ENCODE results near the gene DTNB.

DNA sequence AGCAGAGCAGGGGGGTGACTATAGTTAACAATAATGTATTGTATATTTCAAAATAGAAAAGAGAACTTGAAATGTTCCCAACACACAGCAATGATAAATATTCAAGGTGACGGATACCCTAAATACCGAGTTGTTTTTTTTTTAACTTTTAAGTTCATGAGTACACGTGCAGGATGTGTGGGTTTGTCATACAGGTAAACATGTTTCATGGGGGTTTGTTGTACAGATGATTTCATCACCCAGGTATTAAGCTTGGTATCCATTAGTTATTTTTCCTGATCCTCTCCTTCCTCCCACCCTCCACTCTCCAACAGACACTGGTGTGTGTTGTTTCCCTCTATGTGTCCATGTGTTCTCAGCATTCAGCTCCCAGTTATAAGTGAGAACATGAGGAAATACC lies 167.2 kb downstream of the DTNB start:
- no peak for TF ChIP-seq POLR2A (IDR thresholded peaks at IDR 0.05)
- TF ChIP-seq, protein P1, sequence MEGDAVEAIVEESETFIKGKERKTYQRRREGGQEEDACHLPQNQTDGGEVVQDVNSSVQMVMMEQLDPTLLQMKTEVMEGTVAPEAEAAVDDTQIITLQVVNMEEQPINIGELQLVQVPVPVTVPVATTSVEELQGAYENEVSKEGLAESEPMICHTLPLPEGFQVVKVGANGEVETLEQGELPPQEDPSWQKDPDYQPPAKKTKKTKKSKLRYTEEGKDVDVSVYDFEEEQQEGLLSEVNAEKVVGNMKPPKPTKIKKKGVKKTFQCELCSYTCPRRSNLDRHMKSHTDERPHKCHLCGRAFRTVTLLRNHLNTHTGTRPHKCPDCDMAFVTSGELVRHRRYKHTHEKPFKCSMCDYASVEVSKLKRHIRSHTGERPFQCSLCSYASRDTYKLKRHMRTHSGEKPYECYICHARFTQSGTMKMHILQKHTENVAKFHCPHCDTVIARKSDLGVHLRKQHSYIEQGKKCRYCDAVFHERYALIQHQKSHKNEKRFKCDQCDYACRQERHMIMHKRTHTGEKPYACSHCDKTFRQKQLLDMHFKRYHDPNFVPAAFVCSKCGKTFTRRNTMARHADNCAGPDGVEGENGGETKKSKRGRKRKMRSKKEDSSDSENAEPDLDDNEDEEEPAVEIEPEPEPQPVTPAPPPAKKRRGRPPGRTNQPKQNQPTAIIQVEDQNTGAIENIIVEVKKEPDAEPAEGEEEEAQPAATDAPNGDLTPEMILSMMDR (IDR thresholded peaks at IDR 0.05): no peak
